H9 (cell line): ENCODE results near the gene HDC. TPM values are rescaled to one million over a fixed set of nuclear protein-coding genes. Genes with fewer than 3 reads are reported as not detected.

ENCODE experiments used
- DNase-seq: peaks from one replicate; pipeline ENCODE4 v3.0.0-alpha.2; 2017
- H2AFZ ChIP-seq: one replicate; pipeline ENCODE4 v1.6.1; 2013; ENCODE audit warnings: mild to moderate bottlenecking, low read length, control low read depth, moderate library complexity
- H2AK5ac ChIP-seq: 2 replicates; pipeline ENCODE4 v1.6.1; 2013; ENCODE audit warnings: low read length, control low read depth, mixed read lengths; ENCODE audit not compliant: insufficient read length
- H2BK120ac ChIP-seq: one replicate; pipeline ENCODE4 v1.6.1; 2013; ENCODE audit warnings: low read depth, mild to moderate bottlenecking, low read length, control low read depth, inconsistent platforms; ENCODE audit not compliant: poor library complexity, severe bottlenecking
- H2BK12ac ChIP-seq: 2 replicates; pipeline ENCODE4 v1.6.1; 2013; ENCODE audit warnings: low read length, control low read depth, mixed read lengths, low read depth; ENCODE audit not compliant: insufficient read length
- H2BK15ac ChIP-seq: 2 replicates; pipeline ENCODE4 v1.6.1; 2013; ENCODE audit warnings: low read depth, low read length, control low read depth
- H2BK20ac ChIP-seq: one replicate; pipeline ENCODE4 v1.6.1; 2013; ENCODE audit warnings: low read depth, mild to moderate bottlenecking, low read length, control low read depth, inconsistent platforms; ENCODE audit not compliant: poor library complexity, severe bottlenecking
- H2BK5ac ChIP-seq: 2 replicates; pipeline ENCODE4 v1.6.1; 2013; ENCODE audit warnings: low read length, control low read depth, mixed read lengths; ENCODE audit not compliant: insufficient read length
- H3K14ac ChIP-seq: 2 replicates; pipeline ENCODE4 v1.6.1; 2013; ENCODE audit warnings: low read length, control low read depth; ENCODE audit not compliant: insufficient read depth
- H3K18ac ChIP-seq: 2 replicates; pipeline ENCODE4 v1.6.1; 2013; ENCODE audit warnings: low read depth, mild to moderate bottlenecking, mixed read lengths, low read length, control low read depth; ENCODE audit not compliant: insufficient read length
- H3K23ac ChIP-seq: 2 replicates; pipeline ENCODE4 v1.6.1; 2013; ENCODE audit warnings: low read length, control low read depth, mixed read lengths, low read depth; ENCODE audit not compliant: insufficient read length
- H3K23me2 ChIP-seq: 2 replicates; pipeline ENCODE4 v1.6.1; 2013; ENCODE audit warnings: low read depth, mild to moderate bottlenecking, mixed read lengths, low read length, control low read depth; ENCODE audit not compliant: insufficient read length, poor library complexity, severe bottlenecking
- H3K27ac ChIP-seq: 2 replicates; pipeline ENCODE4 v1.5.1; 2013; ENCODE audit warnings: low read length, control low read depth, mixed read lengths, low read depth; ENCODE audit not compliant: insufficient read length
- H3K27me3 ChIP-seq: 2 replicates; pipeline ENCODE4 v1.6.1; 2013; ENCODE audit warnings: low read length, control low read depth, inconsistent platforms; ENCODE audit not compliant: insufficient read depth
- H3K4ac ChIP-seq: 2 replicates; pipeline ENCODE4 v1.6.1; 2013; ENCODE audit warnings: low read depth, mild to moderate bottlenecking, control low read depth, inconsistent platforms, low read length, moderate library complexity
- H3K4me1 ChIP-seq: 2 replicates; pipeline ENCODE4 v1.6.1; 2013; ENCODE audit warnings: low read length, control low read depth, inconsistent platforms; ENCODE audit not compliant: insufficient read depth
- H3K4me2 ChIP-seq: 2 replicates; pipeline ENCODE4 v1.6.1; 2013; ENCODE audit warnings: low read length, control low read depth, mixed read lengths; ENCODE audit not compliant: insufficient read length, insufficient read depth
- H3K56ac ChIP-seq: 2 replicates; pipeline ENCODE4 v1.6.1; 2013; ENCODE audit warnings: low read depth, mild to moderate bottlenecking, mixed read lengths, low read length, control low read depth; ENCODE audit not compliant: insufficient read length
- H3K79me1 ChIP-seq: 2 replicates; pipeline ENCODE4 v1.6.1; 2013; ENCODE audit warnings: low read depth, mild to moderate bottlenecking, moderate library complexity, low read length, control low read depth, inconsistent platforms; ENCODE audit not compliant: insufficient read depth, poor library complexity, severe bottlenecking
- H3K79me2 ChIP-seq: 2 replicates; pipeline ENCODE4 v1.6.1; 2013; ENCODE audit warnings: low read length, control low read depth, inconsistent platforms; ENCODE audit not compliant: insufficient read depth
- H3K9ac ChIP-seq: 2 replicates; pipeline ENCODE4 v1.6.1; 2013; ENCODE audit warnings: low read length, control low read depth, mixed read lengths; ENCODE audit not compliant: insufficient read length; ENCODE audit errors: extremely low read depth
- H3K9me3 ChIP-seq: one replicate; pipeline ENCODE4 v1.6.1; 2013; ENCODE audit warnings: low read depth, low read length, inconsistent platforms; ENCODE audit not compliant: control insufficient read depth
- H3T11ph ChIP-seq: one replicate; pipeline ENCODE4 v1.6.1; 2013; ENCODE audit warnings: mild to moderate bottlenecking, low read length, control low read depth, inconsistent platforms
- H4K20me1 ChIP-seq: one replicate; pipeline ENCODE4 v1.6.1; 2013; ENCODE audit not compliant: control insufficient read depth, insufficient read length, insufficient read depth
- H4K5ac ChIP-seq: 2 replicates; pipeline ENCODE4 v1.6.1; 2013; ENCODE audit warnings: low read depth, mild to moderate bottlenecking, mixed read lengths, low read length, control low read depth; ENCODE audit not compliant: insufficient read length
- H4K8ac ChIP-seq: replicated peaks from 2 replicates; pipeline ENCODE4 v1.6.1; 2013; ENCODE audit warnings: low read length, control low read depth, mixed read lengths, low read depth; ENCODE audit not compliant: insufficient read length
- H4K91ac ChIP-seq: 2 replicates; pipeline ENCODE4 v1.6.1; 2013; ENCODE audit warnings: low read depth, mild to moderate bottlenecking, moderate library complexity, mixed read lengths, low read length, control low read depth; ENCODE audit not compliant: insufficient read length
- H3K27ac Mint-ChIP-seq, 3 experiments: 2 replicates in 2 of 3; 3 replicates in 1 of 3; pipeline ENCODE4 v1.8.0; 2020 to 2021; ENCODE audit warnings: mixed read lengths in 3 of 3, mild to moderate bottlenecking in 1 of 3, moderate library complexity in 1 of 3
- H3K27me3 Mint-ChIP-seq: 2 replicates; pipeline ENCODE4 v1.8.0; 2021; ENCODE audit warnings: low read depth, mild to moderate bottlenecking, moderate library complexity, mixed read lengths
- H3K36me3 Mint-ChIP-seq, 3 experiments: 2 replicates in 2 of 3; 3 replicates in 1 of 3; pipeline ENCODE4 v1.8.0; 2020 to 2021; ENCODE audit warnings: low read depth in 3 of 3, mixed read lengths in 3 of 3; ENCODE audit not compliant: insufficient read depth in 1 of 3
- H3K4me1 Mint-ChIP-seq, 2 experiments: 2 replicates each; pipeline ENCODE4 v1.8.0; 2020; ENCODE audit warnings: mixed read lengths in 2 of 2
- H3K4me3 Mint-ChIP-seq, 2 experiments: 2 replicates in 1 of 2; 3 replicates in 1 of 2; pipeline ENCODE4 v1.8.0; 2020 to 2021; ENCODE audit warnings: mild to moderate bottlenecking in 2 of 2, mixed read lengths in 2 of 2, moderate library complexity in 1 of 2
- H3K9me3 Mint-ChIP-seq, 2 experiments: 2 replicates in 1 of 2; 3 replicates in 1 of 2; pipeline ENCODE4 v1.8.0; 2020; ENCODE audit warnings: mild to moderate bottlenecking in 2 of 2, mixed read lengths in 2 of 2, moderate library complexity in 1 of 2
- CTCF ChIP-seq: fragments of 200-600 bp; sonication (generic); conservative IDR thresholded peaks from 3 replicates; pipeline ENCODE4 v1.8.0; 2021; ENCODE audit warnings: antibody characterized with exemption, mild to moderate bottlenecking
- WGBS: extraction: QIAGEN DNeasy Blood & Tissue Kit; methylation state at CpG from one replicate; pipeline ENCODE4 v1.1.7; 2013; ENCODE audit warnings: missing lambda C conversion rate, low lambda C conversion rate, mixed read lengths; ENCODE audit not compliant: insufficient read length; ENCODE audit errors: extremely low coverage; 5-methylcytosine and 5-hydroxymethylcytosine counted together
- total RNA-seq: library from RNA; stranded (reverse); gene quantifications from 2 replicates; pipeline ENCODE4 v1.2.1, GENCODE V29; 2021

HDC gene
- total RNA-seq, 1 experiment from 2014 or later, result not detected

GRCh38 chr15:50244153-50244552 lies 21.4 kb downstream of the HDC start:
- Histone ChIP-seq H3K27ac (no peak overlapping the region), H4K5ac (no peak overlapping the region), H3K79me2 (no peaks in the 10 kb centered on the region), H4K20me1 (no peaks in the 10 kb centered on the region), H3K56ac (no peak overlapping the region), H2AFZ (no peak overlapping the region), H3K4me1 (no peaks in the 10 kb centered on the region), H3K9ac (no peak overlapping the region), H2BK5ac (no peak overlapping the region), H3K27me3 (no peaks in the 10 kb centered on the region), H3K23ac (no peak overlapping the region), H2BK120ac (no peak overlapping the region), H2BK12ac (no peak overlapping the region), H2BK20ac (no peak overlapping the region), H2BK15ac (no peak overlapping the region), H3K18ac (no peak overlapping the region), H2AK5ac (no peak overlapping the region), H4K91ac (no peak overlapping the region), H3T11ph (no peak overlapping the region), H3K4ac (no peak overlapping the region), H3K14ac (no peak overlapping the region), H4K8ac (no peak overlapping the region), H3K23me2 (no peaks in the 10 kb centered on the region), H3K9me3 (no peaks in the 10 kb centered on the region), H3K4me2 (no peak overlapping the region), H3K79me1 (no peaks in the 10 kb centered on the region)
- Mint-ChIP-seq H3K36me3 (no peaks in the 10 kb centered on the region), H3K4me3 (no peak overlapping the region), H3K9me3 (no peaks in the 10 kb centered on the region), H3K27ac (no peak overlapping the region; a peak in 1 of 7 replicates), H3K27me3 (no peaks in the 10 kb centered on the region), H3K4me1 (peaks cover 3 to 4% of the 10 kb centered on the region in 2 experiments; a peak in 3 of 4 replicates)
- no CpG with 5 or more reads among the region's 1 CpG for WGBS
- TF ChIP-seq CTCF, result no peak
- DNase-seq, result no peak
